Astrocyte of the hippocampus (primary cell): ENCODE measurements around the gene JPH4.

Experiments
- DNase-seq: peaks from one replicate; pipeline ENCODE4 v3.0.0; 2011; ENCODE audit warnings: low read depth, low spot score

JPH4 gene

DNA sequence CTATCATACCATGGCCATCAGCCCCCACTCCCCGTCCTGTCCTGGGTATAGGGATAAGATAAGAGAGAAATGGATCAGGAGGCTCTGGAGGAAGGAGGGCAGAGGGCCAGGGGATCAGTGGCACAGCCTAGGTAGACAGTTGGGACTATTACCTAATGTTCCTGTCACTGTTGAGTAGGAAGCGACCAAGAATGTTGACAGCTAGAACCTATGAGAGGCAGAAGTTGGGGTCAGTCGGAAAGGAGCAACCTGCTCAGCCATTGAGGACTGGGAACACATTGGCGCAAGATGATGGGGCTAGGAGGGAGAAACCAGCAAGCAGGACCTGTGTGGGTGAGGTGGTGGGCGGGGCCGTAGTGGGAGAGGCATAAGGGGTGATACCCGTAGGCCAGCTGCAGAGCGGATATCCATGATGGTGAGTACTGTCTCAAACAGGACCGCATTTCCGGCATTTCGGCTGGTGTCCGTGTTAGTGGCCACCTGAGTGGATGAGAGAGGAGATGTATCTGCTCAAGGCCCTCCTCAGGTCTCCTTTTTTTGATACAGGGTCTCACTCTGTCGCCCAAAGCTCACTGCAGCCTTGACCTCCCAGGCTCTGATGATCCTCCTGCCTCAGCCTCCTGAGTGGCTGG lies 14.3 kb downstream of the JPH4 start:
- no peak for DNase-seq

DNA sequence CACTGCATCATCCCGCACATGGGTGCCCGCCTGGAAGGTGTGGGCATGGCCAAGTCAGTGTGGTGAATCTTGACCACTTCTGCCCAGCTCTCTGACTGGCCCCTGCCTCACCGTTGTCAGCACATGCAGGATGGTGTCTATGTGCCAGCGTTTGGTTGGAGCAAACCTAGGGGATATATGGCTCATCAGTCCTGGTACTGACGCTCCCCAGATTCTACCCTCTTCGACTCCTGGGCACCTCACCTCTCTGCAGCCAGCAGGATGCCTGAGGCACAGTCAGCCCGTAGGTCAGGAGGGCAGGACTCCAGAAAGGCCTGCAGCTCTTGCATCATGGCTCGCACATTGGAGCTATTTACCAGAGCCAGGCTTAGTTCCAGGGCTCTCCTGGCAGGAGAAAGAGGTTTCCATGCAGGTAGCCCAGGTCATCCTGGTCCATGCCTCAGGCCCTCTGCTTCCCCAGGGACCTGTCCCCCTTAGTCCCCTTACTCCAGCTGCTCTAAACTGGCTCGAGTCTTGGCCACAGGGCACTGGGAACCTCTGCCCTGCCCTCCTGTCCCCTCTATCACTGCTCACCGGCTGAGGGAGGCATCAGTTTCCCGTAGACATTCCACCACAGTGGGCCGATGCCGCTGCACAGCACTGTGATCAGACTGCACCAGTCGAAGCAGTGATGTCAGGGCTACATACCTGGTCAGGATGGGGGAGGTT lies 15.0 kb downstream of the JPH4 start:
- no peak for DNase-seq

DNA sequence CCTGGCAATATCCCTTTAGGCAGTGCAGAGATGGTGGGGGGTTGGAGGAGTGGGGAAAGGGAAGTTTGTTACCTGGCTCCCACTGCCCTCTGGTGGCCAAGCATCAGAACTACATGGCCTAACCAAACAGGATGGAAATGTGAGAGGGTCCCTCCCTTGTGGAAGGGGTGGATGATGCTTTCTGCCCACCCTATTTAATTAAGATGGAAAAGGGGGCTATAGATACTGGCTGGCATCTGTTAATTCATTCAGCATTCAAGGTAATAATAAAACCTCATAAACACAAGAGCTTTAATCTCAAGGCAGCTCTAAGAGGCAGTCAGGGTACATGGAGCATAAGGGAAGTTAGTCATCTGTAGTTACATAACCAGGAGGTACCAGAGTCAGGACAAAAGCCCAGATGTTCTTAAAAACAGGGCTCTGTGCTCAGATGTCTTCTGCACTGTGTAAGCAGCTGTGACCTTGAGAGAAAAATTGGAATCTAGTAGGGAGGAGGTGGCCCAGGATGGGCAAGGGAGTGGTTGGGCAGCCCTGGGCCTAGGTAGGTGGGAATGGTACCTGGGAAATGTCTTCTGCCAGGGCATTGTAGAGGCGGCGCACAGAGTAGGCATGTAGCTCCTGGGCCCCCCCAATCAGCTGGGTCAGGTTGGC lies 15.6 kb downstream of the JPH4 start:
- DNase-seq = peak; percentile 69

DNA sequence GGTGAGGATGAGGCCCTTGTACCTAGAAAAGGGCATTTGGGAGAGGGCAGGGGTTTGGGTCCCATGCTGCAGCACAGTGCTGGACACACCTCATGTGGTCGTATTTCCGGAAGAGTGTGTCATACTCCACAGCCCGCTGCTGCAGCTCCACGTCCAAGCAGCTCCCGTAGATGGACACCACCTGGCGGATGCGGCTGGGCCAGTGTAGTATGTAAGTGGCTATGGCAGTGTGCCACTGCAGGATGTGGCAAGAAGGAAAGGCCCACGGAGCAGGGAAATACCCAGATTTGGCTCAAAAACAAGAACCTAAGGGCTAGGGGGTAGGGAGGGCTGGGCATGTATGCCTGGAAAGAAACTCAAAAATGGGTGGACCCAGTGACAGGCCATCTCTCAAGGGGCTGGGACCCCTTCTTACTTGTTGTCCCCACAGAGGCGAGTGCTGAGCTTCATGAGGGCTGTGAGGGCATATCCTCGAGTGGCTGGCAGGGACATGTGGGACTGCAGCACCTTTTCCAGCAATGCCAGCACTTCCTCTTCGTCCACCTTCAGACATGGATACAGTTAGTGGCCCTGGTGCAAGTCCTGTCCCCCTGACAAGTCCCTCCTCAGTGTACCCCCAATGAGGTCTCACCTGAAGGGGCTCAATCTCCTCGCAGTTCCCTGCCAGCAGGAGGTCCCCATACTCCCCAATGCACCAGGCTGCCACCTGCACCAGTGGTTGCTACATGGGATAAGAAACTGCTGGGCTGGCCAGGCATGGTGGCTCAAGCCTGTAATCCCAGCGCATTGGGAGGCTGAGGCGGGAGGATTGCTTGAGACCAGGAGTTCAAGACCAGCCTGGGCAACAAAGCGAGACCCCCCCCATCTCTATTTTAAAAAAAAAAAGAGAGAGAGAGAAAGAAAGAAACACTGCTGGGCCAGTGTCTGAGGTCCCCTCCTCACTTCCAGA lies 16.4 kb downstream of the JPH4 start:
- DNase-seq = no peak

DNA sequence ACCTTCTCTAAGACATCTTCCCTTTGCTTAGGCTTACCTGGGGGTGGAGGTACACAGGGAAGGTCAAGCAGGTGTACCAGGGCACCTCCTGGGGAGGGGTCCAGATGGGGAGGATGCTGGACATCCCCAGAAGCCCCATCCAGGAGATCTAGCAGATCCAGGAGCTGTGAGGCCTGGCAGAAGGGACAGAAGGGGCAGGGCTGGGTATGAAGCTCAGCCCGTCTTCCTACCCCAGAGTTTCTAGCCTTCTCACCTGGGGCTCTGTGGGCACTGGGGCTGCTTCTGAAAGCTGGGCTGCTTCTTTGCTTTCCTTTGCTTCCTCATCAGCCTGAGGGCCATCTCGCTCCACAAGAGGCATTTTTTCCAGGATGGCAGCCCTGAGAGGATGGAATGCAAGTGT lies 17.3 kb downstream of the JPH4 start:
- DNase-seq = no peak

DNA sequence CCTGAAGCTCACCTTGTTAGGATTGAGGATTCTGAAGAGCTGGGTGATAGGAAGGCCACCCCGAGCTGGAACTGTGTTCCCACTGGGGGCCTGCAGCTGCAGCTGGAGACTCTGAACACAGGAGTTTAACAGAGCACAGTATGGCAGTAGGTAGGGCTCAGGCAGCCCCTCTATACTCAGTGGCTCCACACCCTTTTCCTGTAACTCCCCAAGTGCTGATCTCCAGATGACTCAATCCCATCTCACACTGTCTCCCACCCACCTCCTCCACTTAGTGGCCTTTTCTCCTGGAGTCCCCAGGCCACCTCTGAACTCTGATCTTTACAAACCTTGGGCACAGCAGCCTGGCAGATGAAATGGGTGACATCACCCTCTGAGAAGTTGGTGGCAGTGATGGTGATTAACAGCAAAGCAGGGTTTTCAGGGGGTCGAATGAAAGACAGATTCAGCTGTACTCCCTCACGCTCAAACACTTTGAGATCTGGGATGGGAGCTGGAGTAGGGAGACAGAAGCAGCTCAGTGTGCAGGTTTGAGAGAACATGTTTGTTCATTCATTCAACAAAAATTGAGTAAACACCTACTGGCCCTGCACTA lies 18.6 kb downstream of the JPH4 start:
- no peak for DNase-seq

DNA sequence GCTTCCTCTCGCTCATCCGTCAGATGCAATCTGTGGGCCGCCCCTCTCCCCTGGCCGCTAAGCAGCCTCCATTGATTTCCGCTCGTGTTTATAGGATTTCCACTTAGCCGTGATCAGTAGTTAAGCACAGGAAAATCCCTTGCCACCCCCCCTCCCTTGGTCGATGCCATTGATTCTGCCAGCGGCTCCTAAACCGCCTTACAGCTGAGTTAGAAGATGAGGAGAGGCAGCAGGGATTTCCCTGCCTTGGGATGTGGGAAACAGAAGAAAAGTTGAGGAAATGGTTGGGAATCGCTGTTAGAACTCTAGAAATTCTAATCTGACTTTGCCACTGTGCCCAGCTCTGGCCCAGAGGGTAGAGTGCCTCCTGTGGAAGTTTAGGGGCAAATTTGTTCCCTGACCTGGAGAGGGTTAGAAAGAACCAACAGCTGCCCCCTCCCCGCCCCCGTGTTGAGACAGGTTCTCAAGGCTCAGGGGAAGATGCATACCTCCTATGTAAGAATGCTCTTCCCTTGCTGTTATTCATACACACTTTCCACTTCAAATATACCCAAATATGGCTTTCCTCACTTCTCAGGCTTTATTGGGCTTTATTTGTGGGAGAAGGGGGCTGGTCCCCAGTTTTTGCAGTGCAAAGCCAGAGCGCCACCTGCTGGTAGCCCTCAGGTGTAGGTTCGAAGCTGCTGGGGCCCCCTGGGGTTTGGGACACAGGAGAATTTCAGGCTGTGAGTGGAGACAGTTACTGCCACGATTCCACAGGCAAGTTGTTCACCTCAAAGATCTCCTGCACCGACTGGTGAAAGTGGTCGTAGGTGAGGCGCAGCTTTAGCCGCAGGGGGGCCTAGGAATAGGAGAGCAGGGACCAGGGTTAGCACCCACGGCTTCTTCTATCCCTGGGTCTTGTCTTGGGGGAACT lies 19.3 kb downstream of the JPH4 start:
- DNase-seq = peak; percentile 75

DNA sequence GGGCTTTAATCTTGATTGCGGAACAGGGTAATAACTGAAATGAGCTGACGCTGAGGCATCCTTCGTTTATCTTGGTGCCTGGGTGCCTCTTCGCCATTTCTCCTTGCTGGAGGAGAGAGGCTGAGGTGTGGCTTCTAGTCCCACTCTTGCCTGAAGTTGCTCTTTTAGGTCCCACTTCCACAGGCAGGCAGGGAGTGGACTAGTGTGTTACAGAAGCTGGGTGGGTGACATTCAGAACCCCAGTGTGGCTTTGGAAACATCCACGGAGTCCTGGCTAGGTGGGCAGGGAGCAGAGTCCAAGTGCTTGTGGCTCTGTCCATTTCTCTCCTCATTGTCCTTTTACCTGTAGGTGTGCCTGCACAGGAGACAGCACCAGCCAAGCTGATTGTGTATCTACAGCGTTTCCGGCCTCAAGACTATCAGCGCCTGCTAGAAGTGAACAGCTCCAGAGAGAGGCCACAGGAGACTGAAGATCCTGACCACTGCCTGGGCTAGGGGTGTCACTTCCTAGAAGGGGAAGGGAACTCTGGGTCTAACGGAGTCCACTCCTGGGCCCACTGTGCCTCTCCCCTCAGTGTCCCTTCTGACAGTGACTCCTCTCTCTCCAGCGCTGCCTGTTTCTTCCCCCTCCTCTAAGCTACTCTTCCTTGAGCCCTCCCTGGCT lies 20.1 kb downstream of the JPH4 start:
- DNase-seq = no peak

DNA sequence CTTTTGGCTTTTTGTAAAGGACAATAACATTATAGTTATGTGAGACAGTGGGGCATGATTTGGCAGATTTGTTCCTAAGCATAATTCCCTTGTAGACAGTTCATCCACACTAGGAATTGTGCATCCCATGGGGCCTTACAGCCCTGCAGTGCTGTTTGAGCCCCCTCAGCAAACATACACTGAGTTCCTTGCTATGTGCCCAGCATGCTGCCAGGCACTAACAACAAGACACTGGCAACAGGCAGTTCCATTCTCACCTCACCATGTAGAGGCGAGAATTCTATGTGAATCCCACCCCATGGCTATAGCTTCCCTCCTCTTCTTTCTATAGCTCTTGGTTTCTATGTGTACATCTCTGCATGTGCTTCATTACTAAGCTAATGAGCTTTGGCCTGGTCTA lies 20.6 kb downstream of the JPH4 start:
- no peak for DNase-seq

DNA sequence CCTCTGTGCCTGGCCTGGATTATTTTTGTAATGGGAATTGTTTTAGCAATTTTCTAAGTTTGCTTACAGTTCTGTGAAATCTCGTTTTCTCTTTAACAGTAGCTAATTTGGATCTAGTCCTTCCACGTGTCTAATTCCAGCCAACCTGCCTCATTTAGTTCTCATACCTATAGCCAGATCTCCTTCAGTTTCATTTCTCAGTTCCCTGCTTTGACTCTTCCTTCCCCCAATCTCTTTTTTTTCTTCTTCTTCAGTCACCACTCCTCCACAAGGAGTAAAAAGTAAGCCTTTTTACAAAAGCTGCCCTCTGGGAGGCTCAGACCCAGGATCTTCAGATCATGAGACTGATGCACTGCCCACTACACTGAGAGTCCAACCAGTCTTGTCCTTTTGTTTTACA lies 21.1 kb downstream of the JPH4 start:
- DNase-seq = no peak

DNA sequence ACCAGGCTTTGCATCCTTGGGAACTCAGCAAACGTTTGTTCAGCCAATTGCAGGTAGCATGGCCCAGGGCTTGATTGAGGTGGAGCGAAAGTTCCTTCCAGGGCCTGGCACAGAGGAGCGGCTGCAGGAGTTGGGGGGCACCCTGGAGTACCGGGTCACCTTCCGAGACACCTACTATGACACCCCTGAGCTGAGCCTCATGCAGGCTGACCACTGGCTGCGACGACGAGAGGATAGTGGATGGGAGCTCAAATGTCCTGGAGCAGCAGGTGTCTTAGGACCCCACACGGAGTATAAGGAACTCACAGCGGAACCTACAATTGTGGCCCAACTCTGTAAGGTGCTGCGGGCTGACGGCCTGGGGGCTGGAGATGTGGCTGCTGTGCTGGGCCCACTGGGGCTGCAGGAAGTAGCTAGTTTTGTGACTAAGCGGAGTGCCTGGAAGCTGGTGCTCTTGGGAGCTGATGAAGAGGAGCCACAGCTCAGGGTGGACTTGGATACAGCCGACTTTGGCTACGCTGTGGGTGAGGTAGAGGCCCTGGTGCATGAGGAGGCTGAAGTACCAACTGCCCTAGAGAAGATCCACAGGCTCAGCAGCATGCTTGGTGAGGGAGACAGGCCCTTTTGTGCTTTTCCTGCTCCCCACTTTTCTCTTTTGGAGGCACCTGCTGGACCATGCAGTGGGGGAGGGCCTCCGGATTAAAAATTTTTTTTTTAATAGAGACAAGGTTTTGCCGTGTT lies 21.7 kb downstream of the JPH4 start:
- DNase-seq = no peak

DNA sequence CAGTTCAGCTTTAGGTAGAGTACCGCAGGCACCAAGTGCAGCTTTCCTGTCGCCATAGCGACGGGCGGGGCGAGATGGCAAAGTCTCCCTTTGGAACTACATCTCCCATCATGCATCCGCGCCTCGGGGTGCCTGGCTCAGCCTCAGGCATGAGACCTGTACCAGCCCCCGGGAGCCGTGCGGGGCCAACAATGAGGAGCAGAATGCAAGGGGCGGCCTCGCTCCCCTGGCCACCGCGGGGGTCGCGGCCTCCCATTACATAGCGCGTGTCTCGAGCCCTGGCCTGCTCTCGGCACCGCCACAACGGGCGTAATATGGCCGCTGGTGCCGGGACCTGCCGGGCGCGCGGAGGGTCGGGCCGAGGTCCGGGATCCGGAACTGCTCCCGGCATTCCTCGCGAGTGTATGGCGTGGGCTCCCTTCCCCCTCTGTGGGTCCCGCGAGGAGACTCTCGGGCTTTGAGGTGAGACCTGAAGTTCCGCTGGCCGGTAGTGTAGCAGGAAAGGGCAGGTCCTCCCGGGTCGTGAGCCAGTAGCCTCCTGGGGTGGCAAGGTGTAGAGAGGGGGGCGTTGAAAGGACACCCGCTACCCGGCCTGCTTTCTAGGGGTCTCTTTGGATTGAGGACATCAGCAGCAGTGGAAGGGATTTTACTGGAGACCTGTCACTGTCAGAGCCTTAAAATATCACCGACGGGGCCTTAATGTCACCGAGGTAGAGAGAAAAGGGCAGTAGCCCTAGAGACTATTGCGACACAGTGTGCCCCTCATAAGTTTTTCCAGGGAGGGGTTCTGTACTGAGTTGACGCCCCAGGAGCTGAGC lies 22.5 kb downstream of the JPH4 start, which contains the start of gene THTPA:
THTPA (plus strand) TSS at position 390 of the 818 bp plus-strand sequence. CDS start 487 bp downstream, outside the sequence.
- DNase-seq = peak; percentile 97

DNA sequence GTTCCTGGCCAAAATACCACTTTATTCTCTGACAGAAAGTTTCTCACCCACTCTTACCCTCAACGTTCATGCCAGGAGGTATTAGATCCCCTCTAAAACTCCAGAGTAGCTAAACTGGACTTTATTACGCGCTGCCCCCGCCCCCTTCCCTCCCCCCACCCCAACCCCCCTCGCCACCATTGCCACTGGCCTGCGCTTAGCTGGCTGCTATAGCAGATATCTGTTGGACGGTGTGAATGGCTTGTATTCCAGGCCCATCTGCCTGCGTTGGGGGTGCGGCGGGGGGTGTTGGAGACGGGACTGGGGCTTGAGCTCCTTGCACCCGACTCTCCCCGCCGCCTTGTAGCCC lies 23.1 kb downstream of the JPH4 start:
- no peak for DNase-seq

DNA sequence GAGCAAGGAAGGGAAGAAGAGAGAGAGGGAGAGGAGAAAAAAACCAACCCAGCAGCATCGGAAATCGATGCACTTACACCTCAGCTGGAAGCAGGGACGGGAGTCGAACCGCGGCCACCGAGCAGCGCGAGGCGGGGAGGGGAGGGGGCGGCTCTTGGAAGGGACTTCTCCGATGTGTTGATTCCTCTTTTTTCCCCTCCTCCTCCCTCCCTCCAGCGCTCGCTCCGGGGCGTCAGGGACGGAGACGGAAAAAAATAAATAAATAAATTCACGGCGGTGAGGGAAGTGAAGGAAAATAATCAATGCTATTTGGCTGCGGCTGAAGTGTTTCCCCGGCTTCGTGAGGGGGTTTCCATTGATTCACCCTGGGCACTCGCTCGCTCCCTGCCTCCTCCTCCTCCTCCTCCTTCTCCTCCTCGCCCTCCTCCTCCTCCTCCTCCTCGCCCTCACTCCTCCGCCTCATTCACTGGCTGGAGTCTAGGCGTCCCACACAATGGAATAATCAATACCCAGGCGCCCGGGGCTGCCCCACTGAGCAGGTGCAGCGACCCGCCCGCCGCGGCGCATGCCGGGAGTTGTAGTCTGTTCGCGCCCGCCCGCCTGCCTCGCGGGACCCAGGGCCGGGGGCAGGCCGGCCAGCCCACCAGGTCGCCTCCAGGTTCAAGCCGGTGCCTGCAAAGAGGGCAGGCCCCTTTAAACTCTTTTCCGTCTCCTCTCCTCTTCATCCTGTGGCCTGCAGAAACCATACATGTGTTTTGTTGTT lies 27.1 kb downstream of the JPH4 start, which contains the start of gene ZFHX2:
ZFHX2 (minus strand) TSS at position 500 of the 763 bp plus-strand sequence. CDS start 16,440 bp downstream, outside the sequence.
- peak; percentile 89 for DNase-seq

DNA sequence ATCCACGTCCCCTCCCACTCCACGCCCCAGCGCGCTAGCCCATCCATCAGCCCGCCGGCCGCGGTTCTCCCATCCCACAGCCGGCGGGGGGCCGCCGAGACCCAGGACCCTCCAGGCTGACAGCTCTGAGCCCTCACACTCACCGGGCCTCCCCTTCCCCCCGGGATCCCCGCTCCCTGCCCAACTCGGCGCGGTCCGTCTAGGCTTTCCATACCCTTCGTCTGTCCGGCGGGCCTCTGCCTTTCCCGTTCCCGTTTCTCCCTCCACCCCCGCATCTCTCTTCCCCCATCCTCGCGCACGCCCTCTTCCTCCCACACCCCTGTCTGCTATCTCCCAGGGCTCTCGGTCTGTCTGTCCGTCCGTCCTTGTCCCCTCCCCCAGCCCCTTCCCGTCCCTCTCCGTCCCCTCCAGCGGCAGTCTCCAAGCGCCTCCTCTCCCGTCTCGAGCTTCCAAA lies 27.8 kb downstream of the JPH4 start:
- DNase-seq = peak; percentile 39

DNA sequence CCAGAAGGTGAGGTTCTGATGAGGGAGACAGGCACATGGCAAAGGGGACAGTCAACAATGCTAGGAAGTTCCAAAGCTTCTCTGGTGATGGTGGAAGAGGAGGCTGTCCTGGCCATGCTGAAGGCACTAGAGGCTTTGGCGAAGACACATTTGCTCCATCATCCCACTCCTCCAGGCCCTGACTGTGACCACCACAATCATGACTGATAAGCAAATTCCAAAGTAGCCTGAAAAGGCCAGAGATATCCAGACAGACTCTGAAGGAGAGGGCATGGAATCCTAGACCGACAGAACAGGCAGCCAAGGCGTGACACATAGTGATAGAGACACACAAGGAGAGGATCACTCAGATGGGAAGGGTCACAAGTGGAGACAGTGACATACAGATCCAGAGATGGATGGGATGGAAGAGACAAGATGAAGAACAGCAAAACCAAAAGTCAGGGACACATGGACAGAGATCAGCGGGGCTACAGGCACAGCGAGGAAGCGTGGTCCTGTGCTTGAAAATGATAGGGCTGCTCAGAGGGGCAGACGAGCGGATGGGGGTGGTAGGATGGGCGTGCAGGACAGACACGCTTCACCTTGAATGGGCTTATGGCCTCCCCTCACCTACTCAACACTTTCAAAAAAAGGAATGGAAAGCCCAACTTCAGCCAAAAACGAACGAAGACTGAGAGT lies 28.3 kb downstream of the JPH4 start:
- DNase-seq = peak; percentile 12
